Measurements from ENCODE around the gene NUDT5.
A peak's percentile ranks its signal among the peaks of the same experiment; 100 is the strongest.

NUDT5 gene

DNA sequence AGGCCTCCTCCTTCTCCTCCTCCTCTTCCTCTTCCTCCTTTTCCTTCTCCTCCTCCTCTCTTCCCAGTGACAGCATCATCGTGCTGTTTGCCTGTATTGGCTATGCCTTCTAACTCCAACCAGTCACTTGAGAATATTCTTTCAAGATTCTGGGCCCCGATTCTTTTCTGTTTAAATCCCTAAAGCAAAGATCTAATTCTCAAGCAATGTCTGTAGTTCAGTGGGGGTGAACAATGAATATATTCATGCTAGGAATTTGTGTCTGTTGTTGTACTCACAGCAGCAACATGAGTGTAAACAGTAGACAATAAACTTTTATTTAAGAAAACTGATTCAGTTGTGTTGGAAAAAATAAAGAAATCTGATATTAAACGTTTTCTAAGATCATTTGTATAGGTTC, 30.7 kb downstream of the NUDT5 start:
- no peak for DNase-seq (ENCODE audit: low spot score)

DNA sequence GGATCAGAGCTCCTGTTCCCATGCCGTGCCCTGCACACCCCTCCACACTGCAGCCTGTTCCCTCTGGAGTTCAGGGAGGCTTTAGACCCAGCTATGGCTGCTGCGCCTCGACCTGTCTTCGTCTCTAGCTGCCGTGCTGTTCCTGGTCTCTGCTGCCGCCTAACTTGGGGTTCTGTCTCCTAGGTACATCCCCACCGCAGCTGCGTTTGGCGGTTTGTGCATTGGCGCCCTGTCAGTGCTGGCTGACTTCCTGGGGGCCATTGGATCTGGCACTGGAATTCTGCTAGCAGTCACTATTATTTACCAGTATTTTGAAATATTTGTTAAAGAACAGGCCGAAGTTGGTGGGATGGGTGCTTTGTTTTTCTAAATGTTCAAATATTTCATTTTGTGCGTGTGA, 31.6 kb downstream of the NUDT5 start:
- DNase-seq (ENCODE audit: low spot score), result no peak

DNA sequence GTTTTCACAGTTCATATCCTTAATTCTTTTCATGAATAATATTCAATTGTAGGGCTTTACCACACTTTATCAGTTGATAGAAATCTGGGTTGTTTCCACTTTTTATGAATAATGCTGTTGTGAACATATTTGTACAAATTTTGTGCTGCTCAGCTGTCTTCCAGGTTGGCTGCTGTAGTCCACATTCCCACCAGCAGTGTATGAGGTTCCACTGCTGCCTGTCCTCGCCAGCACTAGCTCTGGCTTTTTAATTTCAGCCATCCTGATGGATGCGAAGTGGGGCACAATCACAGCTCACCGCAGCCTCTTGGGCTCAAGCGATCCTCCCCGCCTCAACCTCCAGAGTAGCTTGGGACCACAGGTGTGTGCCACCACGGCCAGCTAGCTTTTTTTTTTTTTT, 32.8 kb downstream of the NUDT5 start:
- DNase-seq (ENCODE audit: low spot score), result no peak

DNA sequence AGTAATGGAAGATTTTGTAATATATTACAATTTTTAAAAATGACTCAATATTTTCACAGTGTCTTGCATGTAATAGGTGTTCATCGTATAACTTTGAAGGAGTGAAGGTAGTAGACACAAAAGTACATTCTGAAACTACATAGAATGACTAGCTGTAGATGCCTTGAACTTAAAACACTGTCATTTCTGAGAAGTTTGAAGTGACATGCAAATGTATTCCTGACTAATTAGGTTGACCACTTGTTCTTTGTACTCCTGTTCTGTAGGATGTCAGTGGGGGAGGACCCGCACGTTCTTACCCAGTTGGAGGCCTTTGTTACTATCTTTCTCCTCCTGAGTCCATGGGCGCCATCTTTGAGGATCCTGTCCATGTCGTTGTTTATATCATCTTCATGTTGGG, 35.0 kb downstream of the NUDT5 start:
- DNase-seq (ENCODE audit: low spot score), result no peak

DNA sequence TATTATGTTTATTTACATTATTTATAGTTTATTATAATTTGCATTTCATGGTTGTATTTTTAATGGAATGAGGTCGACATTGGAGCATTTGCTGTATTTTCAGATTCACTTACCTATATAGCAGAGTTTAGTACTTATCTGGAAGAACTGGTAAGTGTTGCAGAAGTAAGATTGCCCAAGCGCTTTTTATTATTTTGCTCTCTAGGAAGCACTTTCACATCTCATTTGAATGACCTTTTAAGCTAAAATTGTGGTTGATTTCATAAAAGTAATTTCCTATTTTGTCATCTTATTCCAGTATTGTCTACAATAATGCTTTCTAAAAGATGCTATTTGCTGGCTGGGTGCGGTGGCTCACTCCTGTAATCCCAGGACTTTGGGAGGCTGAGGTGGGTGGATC, 37.6 kb downstream of the NUDT5 start:
- DNase-seq (ENCODE audit: low spot score), result no peak

DNA sequence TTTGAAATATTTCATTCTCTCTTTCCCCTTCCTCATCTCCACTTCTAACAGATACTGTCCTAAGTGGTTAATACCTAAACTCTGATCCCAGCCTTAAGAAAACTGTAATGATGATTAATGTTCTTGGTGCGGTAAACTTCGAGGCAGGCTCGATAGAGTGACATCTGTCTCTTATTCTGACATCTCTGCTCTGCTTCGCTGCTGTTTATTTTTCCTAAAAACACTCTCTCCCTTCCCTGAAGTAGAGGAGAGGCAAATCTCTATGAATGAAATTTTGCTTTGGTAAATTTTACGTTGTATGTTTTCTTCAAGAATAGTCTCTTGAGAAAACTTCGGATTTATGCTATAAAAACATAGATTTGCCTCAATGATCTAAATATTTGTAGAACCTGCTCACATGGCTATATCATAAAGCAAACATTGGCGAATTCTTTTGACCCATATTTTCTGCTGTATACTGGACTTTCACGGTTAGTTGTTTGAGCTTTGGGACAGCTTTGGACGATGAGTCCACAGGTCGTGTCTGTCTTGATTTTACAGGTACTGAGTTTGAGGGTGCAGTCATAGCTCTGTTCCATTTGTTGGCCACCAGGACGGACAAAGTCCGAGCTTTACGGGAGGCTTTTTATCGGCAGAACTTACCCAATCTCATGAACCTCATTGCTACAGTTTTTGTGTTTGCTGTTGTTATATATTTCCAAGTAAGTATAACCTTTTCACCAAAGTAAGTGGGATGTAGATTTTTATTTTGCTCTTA, 39.1 kb downstream of the NUDT5 start:
- DNase-seq (ENCODE audit: low spot score), result no peak

DNA sequence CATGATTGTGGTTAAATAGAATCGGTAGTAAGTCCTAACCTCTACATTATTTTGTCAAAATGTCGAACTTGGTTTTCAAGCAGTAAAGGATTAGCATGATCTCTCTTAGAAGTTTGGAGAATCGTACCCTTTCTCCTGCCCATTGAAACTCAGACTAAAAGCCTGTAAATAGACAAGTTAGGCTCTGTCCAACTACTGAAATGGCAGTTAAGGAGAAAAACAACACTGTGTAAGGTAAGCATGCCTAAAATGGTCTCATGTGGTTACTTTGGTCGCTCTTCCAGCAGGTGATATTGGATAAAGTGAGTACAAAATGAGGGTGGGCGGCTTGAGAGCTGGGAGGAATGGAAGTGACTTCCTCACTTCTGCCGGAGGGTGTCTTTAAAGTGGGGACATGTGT, 41.2 kb downstream of the NUDT5 start:
- no peak for DNase-seq (ENCODE audit: low spot score)

DNA sequence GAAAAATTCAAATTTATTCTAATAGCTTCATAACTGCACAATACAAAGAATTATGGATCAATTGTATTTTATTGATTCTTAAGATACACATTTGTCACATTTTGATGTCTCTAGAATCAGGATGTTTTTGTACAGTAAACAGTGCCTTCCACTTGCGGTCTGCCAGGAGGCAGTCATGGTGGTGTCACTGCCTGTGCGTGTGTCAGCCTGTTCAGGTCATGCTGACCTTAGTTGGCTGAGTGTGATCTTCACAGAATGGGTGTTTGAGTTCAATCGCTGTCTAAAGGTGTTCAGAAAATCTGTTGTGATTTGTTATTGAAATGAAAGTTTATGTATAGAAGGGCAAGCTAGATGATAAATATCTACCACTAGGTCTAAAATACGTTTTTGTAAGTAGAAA, 45.5 kb downstream of the NUDT5 start:
- DNase-seq (ENCODE audit: low spot score), result no peak

DNA sequence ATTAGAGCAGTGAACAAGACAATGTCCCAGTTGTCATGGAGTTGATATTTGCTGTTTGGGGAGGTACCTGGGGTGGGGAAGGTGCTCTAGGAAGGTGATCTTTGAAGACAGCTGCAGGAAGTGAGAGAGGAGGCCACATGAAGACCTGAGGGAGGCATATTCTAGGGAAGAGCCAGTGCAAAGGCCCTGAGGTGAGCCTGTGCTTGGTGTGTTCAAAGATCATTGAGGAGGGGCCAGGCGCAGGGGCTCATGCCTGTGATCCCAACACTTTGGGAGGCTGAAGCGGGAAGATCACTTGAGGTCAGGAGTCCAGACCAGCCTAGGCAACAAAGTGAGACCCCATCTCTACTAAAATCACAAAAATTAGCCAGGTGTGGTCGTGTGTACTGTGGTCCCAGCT, 51.2 kb downstream of the NUDT5 start:
- no peak for DNase-seq (ENCODE audit: low spot score)

DNA sequence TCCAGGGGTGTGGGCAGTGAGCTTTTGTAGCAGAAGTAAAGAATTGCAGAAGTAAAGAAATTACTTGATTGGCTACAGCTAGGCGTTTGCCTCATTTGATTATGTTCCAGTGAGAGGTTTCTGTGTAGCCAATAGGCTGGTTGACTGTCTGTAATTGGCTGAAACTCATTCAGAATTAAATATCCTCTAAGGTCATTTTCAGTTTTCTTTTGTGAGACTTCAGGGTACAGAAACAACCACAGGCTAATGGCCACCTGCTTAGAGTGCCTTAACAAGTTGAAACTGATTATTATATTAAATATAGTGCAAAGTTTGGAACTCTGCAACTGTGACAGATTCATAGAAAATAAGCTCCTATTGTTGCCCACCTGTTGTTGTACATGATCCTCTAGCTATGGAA, 55.7 kb downstream of the NUDT5 start:
- DNase-seq (ENCODE audit: low spot score), result no peak

DNA sequence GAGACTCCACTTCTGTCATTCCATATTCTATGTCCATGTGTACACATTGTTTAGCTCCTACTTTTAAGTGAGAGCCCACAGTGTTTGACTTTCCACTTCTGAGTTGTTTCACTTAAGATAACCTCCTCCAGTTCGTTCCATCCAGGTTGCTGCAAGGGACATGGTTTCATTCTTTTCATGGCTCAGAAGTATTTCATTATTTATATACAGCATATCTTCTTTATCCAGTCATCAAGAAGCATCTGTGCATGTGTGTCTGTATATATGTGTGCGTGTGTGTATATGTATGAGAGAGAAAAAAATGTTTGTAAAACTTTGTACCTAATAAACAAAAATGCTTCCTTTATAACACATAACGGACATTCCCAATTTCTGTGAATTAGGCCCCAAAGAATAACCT, 60.1 kb downstream of the NUDT5 start:
- no peak for DNase-seq (ENCODE audit: low spot score)

DNA sequence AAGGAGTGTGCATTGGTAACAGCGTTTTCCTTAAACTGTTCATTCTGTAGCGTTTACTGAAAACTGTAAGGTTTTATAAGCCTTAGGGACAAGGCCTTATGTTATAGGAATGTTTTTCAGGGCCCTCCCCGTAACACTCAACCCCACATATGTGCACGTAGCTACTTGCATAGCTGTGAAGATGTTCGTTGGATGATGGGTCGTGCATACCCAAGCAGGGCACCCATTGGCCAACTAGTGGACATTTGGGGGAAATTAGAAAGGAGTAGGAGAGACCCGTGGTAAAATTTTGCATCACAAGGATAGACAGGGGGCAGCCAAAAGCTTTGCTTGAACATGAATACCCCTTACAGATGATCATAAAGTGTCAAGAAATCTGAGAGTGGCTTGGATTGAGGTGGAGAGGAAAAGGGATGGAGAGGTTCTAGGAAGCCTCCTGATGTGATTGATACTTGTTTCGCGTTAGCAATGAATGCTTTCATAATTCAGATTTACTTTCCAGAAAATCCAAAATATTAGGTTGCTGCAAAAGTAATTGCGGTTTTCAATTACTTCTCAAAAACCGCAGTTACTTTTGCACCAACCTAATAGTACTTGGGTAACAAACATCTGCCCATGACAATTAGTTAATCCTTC, 65.3 kb downstream of the NUDT5 start:
- DNase-seq (ENCODE audit: low spot score), result peak; percentile 61

DNA sequence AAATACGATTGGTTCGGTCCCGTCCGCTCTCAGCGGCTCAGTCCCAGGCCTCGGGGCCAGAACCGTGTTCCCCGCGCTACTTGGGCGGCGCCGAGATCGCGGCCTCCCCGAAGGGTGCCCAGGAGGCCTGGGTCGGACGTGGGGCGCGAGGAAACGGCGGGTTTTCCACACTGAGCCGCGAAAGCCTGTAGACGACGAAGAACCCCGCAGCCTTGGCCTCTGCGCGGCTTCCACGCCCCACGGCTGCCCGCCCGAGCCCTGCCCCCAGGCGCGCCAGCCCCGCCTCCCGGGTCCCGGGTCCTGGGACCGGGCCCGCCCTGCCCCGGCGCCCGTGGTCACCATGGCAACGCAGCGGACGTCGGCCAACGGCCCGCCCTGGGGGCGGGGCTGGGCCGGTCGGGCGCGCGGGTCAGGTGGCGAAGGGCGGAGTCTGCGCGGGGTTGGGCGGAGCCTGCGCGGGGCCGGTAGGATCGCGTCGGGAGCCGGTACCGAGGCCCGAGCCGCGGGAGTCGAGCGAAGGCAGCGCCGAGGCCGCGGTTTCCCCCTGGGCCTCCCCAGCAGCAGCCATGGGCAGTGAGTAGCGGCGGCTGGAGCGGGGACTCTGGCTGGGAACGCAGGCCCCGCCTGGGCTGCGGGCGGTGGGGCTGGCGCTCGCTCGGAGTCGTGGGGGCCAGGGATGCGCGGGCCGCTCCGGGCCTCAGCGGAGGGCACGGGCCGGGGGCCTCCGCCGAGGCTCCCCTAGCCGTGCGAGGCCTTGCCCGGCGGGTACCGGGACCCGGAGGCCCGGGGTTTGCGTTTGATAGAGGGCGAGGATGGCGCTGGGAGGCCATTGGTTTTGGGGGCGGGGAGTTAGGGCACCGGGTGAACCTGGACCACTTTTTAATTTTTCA, 66.2 kb downstream of the NUDT5 start, which contains the start of gene SEC61A2:
Gene SEC61A2 (plus strand): TSS at position 456 of the 890 bp plus-strand sequence. CDS start 111 bp downstream, at position 567.
- peak; percentile 96 for DNase-seq (ENCODE audit: low spot score)

DNA sequence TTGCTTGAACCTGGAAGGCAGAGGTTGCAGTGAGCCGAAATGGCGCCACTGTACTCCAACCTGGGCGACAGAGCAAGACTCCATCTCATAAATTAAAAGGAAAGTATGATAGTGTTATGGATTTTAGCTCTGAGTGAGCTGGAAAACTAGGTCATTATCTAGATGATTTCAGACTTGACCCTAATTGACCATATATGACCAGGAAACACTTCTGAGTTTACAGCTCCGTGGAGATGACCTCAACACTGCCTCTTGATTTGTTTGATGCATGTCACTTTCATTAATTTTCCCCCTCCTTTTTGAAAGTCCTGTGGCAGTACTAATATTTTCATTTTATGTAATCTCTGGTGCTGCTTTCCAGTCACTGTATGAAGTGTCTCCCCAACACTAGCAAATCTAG, 74.0 kb downstream of the NUDT5 start:
- no peak for DNase-seq (ENCODE audit: low spot score)

All from CD4-positive, alpha-beta T cell treated with Interleukin-15 for 4 hours (primary cell).